SK-N-SH treated with all-trans-retinoic acid at 6 μM for 48 hours (cell line): ENCODE data around the gene CDC14A.

ENCODE experiments used
- ATAC-seq: fragments of 200-7000 bp; cut with Tn5 transposase; 3 replicates; pipeline ENCODE4 v1.9.1; 2020; ENCODE audit warnings: mild to moderate bottlenecking, moderate library complexity
- BACH2 ChIP-seq: fragments of 250-450 bp; sonication (Bioruptor Pico); IDR thresholded peaks from 2 replicates; pipeline ENCODE4 v1.9.0; 2021; ENCODE audit warnings: mild to moderate bottlenecking, borderline replicate concordance
- CREB5 ChIP-seq: fragments of 250-450 bp; sonication (Bioruptor Pico); IDR thresholded peaks from 2 replicates; pipeline ENCODE4 v1.5.1; 2020; ENCODE audit warnings: low read depth, mild to moderate bottlenecking, moderate library complexity
- CSDC2 ChIP-seq: fragments of 250-450 bp; sonication (Bioruptor Pico); IDR thresholded peaks from 2 replicates; pipeline ENCODE4 v1.5.0; 2020; ENCODE audit warnings: mild to moderate bottlenecking, moderate library complexity
- CSRNP3 ChIP-seq: fragments of 250-450 bp; sonication (Bioruptor Pico); IDR thresholded peaks from 2 replicates; pipeline ENCODE4 v1.5.1; 2021; ENCODE audit warnings: mild to moderate bottlenecking, moderate library complexity
- ESRRG ChIP-seq: fragments of 250-450 bp; sonication (Bioruptor Pico); IDR thresholded peaks from 2 replicates; pipeline ENCODE4 v1.6.1; 2021; ENCODE audit warnings: mild to moderate bottlenecking
- ISL1 ChIP-seq: fragments of 250-450 bp; sonication (Bioruptor Pico); IDR thresholded peaks from 2 replicates; pipeline ENCODE4 v2.1.2; 2022; ENCODE audit warnings: mild to moderate bottlenecking, moderate library complexity
- PATZ1 ChIP-seq: fragments of 250-450 bp; sonication (Bioruptor Pico); IDR thresholded peaks from 2 replicates; pipeline ENCODE4 v1.8.0; 2020; ENCODE audit warnings: mild to moderate bottlenecking, moderate library complexity, borderline replicate concordance
- POU6F1 ChIP-seq: fragments of 250-450 bp; sonication (Bioruptor Pico); IDR thresholded peaks from 2 replicates; pipeline ENCODE4 v1.8.0; 2021; ENCODE audit warnings: low read depth, mild to moderate bottlenecking, moderate library complexity, borderline replicate concordance
- PPARA ChIP-seq: fragments of 250-450 bp; sonication (Bioruptor Pico); IDR thresholded peaks from 2 replicates; pipeline ENCODE4 v1.5.0; 2020; ENCODE audit warnings: mild to moderate bottlenecking, borderline replicate concordance
- RARB ChIP-seq: fragments of 250-450 bp; sonication (Bioruptor Pico); IDR thresholded peaks from 2 replicates; pipeline ENCODE4 v1.8.0; 2021; ENCODE audit warnings: mild to moderate bottlenecking, moderate library complexity
- TCF4 ChIP-seq: fragments of 250-450 bp; sonication (Bioruptor Pico); IDR thresholded peaks from 2 replicates; pipeline ENCODE4 v1.8.0; 2021; ENCODE audit warnings: mild to moderate bottlenecking, moderate library complexity, borderline replicate concordance
- TOX ChIP-seq: fragments of 250-450 bp; sonication (Bioruptor Pico); IDR thresholded peaks from 2 replicates; pipeline ENCODE4 v1.8.0; 2021; ENCODE audit warnings: mild to moderate bottlenecking, moderate library complexity, borderline replicate concordance
- TSHZ2 ChIP-seq: fragments of 250-450 bp; sonication (Bioruptor Pico); IDR thresholded peaks from 2 replicates; pipeline ENCODE4 v1.5.0; 2020; ENCODE audit warnings: mild to moderate bottlenecking, moderate library complexity
- ZC3H10 ChIP-seq: fragments of 250-450 bp; sonication (Bioruptor Pico); IDR thresholded peaks from 2 replicates; pipeline ENCODE4 v1.5.1; 2021; ENCODE audit warnings: mild to moderate bottlenecking, moderate library complexity
- ZNF70 ChIP-seq: fragments of 450-650 bp; formaldehyde crosslinking; IDR thresholded peaks from 2 replicates; pipeline ENCODE4 v1.5.0; 2020; ENCODE audit warnings: mild to moderate bottlenecking, moderate library complexity
- ZNF8 ChIP-seq: fragments of 450-650 bp; formaldehyde crosslinking; IDR thresholded peaks from 2 replicates; pipeline ENCODE4 v1.5.0; 2020; ENCODE audit warnings: mild to moderate bottlenecking, moderate library complexity

CDC14A gene

GRCh38 chr1:100348549-100349144, 3.7 kb upstream of the CDC14A start:
- ATAC-seq, result no peak
- TF ChIP-seq BACH2 (no peak), PATZ1 (CRISPR knock-in tag) (no peak), CSDC2 (CRISPR knock-in tag) (no peak), CREB5 (CRISPR knock-in tag) (no peak), POU6F1 (no peak), ESRRG (CRISPR knock-in tag) (no peak), TCF4 (CRISPR knock-in tag) (no peak), ZNF8 (CRISPR knock-in tag) (no peak), ISL1 (CRISPR knock-in tag) (no peak), CSRNP3 (CRISPR knock-in tag) (no peak), ZC3H10 (no peak), PPARA (CRISPR knock-in tag) (no peak)
- TF ChIP-seq, all 23 proteins: peak for 0

GRCh38 chr1:100349246-100349645, 3.1 kb upstream of the CDC14A start:
- ATAC-seq, result no peak
- no peak for TF ChIP-seq CSRNP3 (CRISPR knock-in tag)
- TF ChIP-seq ZNF8 (CRISPR knock-in tag), result no peak
- TF ChIP-seq TCF4 (CRISPR knock-in tag), result no peak
- TF ChIP-seq POU6F1, result no peak
- TF ChIP-seq CREB5 (CRISPR knock-in tag), result no peak
- no peak for TF ChIP-seq RARB (CRISPR knock-in tag)
- TF ChIP-seq ZNF70, result no peak
- no peak for TF ChIP-seq TSHZ2 (CRISPR knock-in tag)
- no peak for TF ChIP-seq TOX (CRISPR knock-in tag)
- TF ChIP-seq, all 23 proteins: peak for 0
